GM19043 (cell line): ENCODE measurements around the gene RERE.
A peak's percentile ranks its signal among the peaks of the same experiment; 100 is the strongest.
"Not testable (repeated sequence)": the region's sequence is repeated elsewhere in the genome, so short reads cannot be mapped to it uniquely, and the experiment has no call there.

Experiments used
- ATAC-seq: cut with Tn5 transposase; IDR thresholded peaks from one replicate; pipeline ENCODE4 v1.9.1; 2021; ENCODE audit warnings: low read depth; ENCODE audit not compliant: unreplicated experiment

Gene RERE

GRCh38 chr1:8529901-8530300, 287.5 kb downstream of the RERE start:
- ATAC-seq = no peak

- ATAC-seq = no peak
Observed at GRCh38 chr1:8527941-8528340, 289.5 kb downstream of the RERE start.

GRCh38 chr1:8525558-8526275, 291.7 kb downstream of the RERE start:
- peak; percentile 79 for ATAC-seq

GRCh38 chr1:8525216-8525557, 292.3 kb downstream of the RERE start:
- ATAC-seq = no peak

- ATAC-seq = no peak
Observed at GRCh38 chr1:8524627-8525157, 292.7 kb downstream of the RERE start.

GRCh38 chr1:8523666-8524206, 293.7 kb downstream of the RERE start:
- no peak for ATAC-seq

- ATAC-seq = no peak
Observed at GRCh38 chr1:8520483-8520966, 296.9 kb downstream of the RERE start.

GRCh38 chr1:8519167-8519566, 298.3 kb downstream of the RERE start:
- no peak for ATAC-seq

GRCh38 chr1:8518490-8518801, 299.0 kb downstream of the RERE start:
- no peak for ATAC-seq

- ATAC-seq = no peak
Observed at GRCh38 chr1:8517661-8518489, 299.6 kb downstream of the RERE start.

GRCh38 chr1:8516793-8517556, 300.5 kb downstream of the RERE start:
- ATAC-seq = no peak

GRCh38 chr1:8516278-8516777, 301.1 kb downstream of the RERE start:
- ATAC-seq = no peak

GRCh38 chr1:8512504-8512903, 304.9 kb downstream of the RERE start:
- ATAC-seq = no peak

GRCh38 chr1:8510041-8510823, 307.2 kb downstream of the RERE start:
- no peak for ATAC-seq

GRCh38 chr1:8509579-8509978, 307.9 kb downstream of the RERE start:
- no peak for ATAC-seq

- no peak for ATAC-seq
Observed at GRCh38 chr1:8506995-8507615, 310.3 kb downstream of the RERE start.

- ATAC-seq = no peak
Observed at GRCh38 chr1:8506456-8506855, 311.0 kb downstream of the RERE start.

- ATAC-seq = no peak
Observed at GRCh38 chr1:8503842-8504241, 313.6 kb downstream of the RERE start.

- not testable (repeated sequence) for ATAC-seq
Observed at GRCh38 chr1:8502949-8503348, 314.5 kb downstream of the RERE start.
